GM18499 (cell line): ENCODE data around the gene ATAD3B.
"Not testable (repeated sequence)": the region's sequence is repeated elsewhere in the genome, so short reads cannot be mapped to it uniquely, and the experiment has no call there.

Experiments used
- ATAC-seq: cut with Tn5 transposase; IDR thresholded peaks from one replicate; pipeline ENCODE4 v1.9.1; 2021; ENCODE audit warnings: moderate number of reproducible peaks; ENCODE audit not compliant: insufficient read depth, unreplicated experiment

The ATAD3B gene

GRCh38 chr1:1527092-1527816, 55.7 kb downstream of the ATAD3B start:
- ATAC-seq, result no peak

- ATAC-seq, result no peak
Measured at GRCh38 chr1:1528301-1529267, 57.0 kb downstream of the ATAD3B start.

GRCh38 chr1:1529321-1529720, 57.8 kb downstream of the ATAD3B start:
- no peak for ATAC-seq

- no peak for ATAC-seq
Measured at GRCh38 chr1:1529936-1530335, 58.4 kb downstream of the ATAD3B start.

GRCh38 chr1:1531947-1532346, 60.4 kb downstream of the ATAD3B start:
- no peak for ATAC-seq

GRCh38 chr1:1533176-1533893, 61.8 kb downstream of the ATAD3B start:
- ATAC-seq, result not testable (repeated sequence)

- ATAC-seq, result not testable (repeated sequence)
Measured at GRCh38 chr1:1533894-1534291, 62.3 kb downstream of the ATAD3B start.

- no peak for ATAC-seq
Measured at GRCh38 chr1:1534401-1535154, 63.0 kb downstream of the ATAD3B start.

GRCh38 chr1:1535201-1536018, 63.8 kb downstream of the ATAD3B start:
- ATAC-seq, result no peak

- no peak for ATAC-seq
Measured at GRCh38 chr1:1536019-1536937, 64.7 kb downstream of the ATAD3B start.

- ATAC-seq, result no peak
Measured at GRCh38 chr1:1536938-1537546, 65.5 kb downstream of the ATAD3B start.

- no peak for ATAC-seq
Measured at GRCh38 chr1:1537626-1538250, 66.2 kb downstream of the ATAD3B start.

GRCh38 chr1:1538334-1538733, 66.8 kb downstream of the ATAD3B start:
- ATAC-seq, result no peak

GRCh38 chr1:1538989-1539309, 67.4 kb downstream of the ATAD3B start:
- ATAC-seq, result no peak

- no peak for ATAC-seq
Measured at GRCh38 chr1:1539310-1540089, 67.9 kb downstream of the ATAD3B start.

GRCh38 chr1:1540090-1540817, 68.7 kb downstream of the ATAD3B start, which contains the start of gene TMEM240:
TSS of gene TMEM240 (minus strand) at chr1:1540624. CDS start at chr1:1540346, 278 bp downstream.
- no peak for ATAC-seq
